Astrocyte (in vitro differentiated cells and primary cell): Measurements from ENCODE around the gene UBP1. TPM values are rescaled to one million over a fixed set of nuclear protein-coding genes. Genes with fewer than 3 reads are reported as not detected.

Experiments used
- DNase-seq: peaks from one replicate; pipeline ENCODE4 v3.0.0-alpha.2; 2010; ENCODE audit warnings: low read depth
- FAIRE-seq: peaks from 2 replicates; lab custom pipeline; 2011; peaks lifted over from hg19 to GRCh38; lab: Jason Lieb, UNC
- H2AFZ ChIP-seq: 2 replicates; pipeline ENCODE4 v1.6.0; 2012; ENCODE audit warnings: low read depth, low read length, inconsistent platforms
- H3K27ac ChIP-seq: 2 replicates; pipeline ENCODE4 v1.5.1; 2011; ENCODE audit warnings: low read depth, low read length, inconsistent platforms
- H3K27me3 ChIP-seq: 2 replicates; pipeline ENCODE4 v1.6.0; 2011; ENCODE audit warnings: low read length, inconsistent platforms; ENCODE audit not compliant: insufficient read depth
- H3K36me3 ChIP-seq: 2 replicates; pipeline ENCODE4 v1.5.1; 2011; ENCODE audit warnings: low read length, inconsistent platforms; ENCODE audit not compliant: insufficient read depth
- H3K4me1 ChIP-seq: 2 replicates; pipeline ENCODE4 v1.5.1; 2011; ENCODE audit warnings: low read length, inconsistent platforms; ENCODE audit not compliant: insufficient read depth
- H3K4me2 ChIP-seq: 2 replicates; pipeline ENCODE4 v1.6.0; 2012; ENCODE audit warnings: low read length, inconsistent platforms
- H3K4me3 ChIP-seq: 2 replicates; pipeline ENCODE4 v1.5.1; 2011; ENCODE audit warnings: low read depth, mild to moderate bottlenecking, low read length, inconsistent platforms; ENCODE audit not compliant: insufficient read depth
- H3K79me2 ChIP-seq: 2 replicates; pipeline ENCODE4 v1.6.0; 2012; ENCODE audit warnings: mild to moderate bottlenecking, low read length, inconsistent platforms; ENCODE audit not compliant: insufficient read depth
- H3K9ac ChIP-seq: 2 replicates; pipeline ENCODE4 v1.6.0; 2012; ENCODE audit warnings: mild to moderate bottlenecking, low read length, inconsistent platforms
- H3K9me3 ChIP-seq: 2 replicates; pipeline ENCODE4 v1.5.1; 2012; ENCODE audit warnings: low read depth, mild to moderate bottlenecking, low read length, inconsistent platforms; ENCODE audit not compliant: insufficient read depth
- H4K20me1 ChIP-seq: 2 replicates; pipeline ENCODE4 v1.6.0; 2012; ENCODE audit warnings: low read length, inconsistent platforms; ENCODE audit not compliant: insufficient read depth
- H3K27ac Mint-ChIP-seq: one replicate; pipeline ENCODE4 v1.8.0; 2021; ENCODE audit warnings: mild to moderate bottlenecking, mixed read lengths; ENCODE audit not compliant: unreplicated experiment
- H3K27me3 Mint-ChIP-seq: one replicate; pipeline ENCODE4 v1.8.0; 2021; ENCODE audit warnings: low read depth, mixed read lengths; ENCODE audit not compliant: unreplicated experiment
- H3K36me3 Mint-ChIP-seq: one replicate; pipeline ENCODE4 v1.8.0; 2021; ENCODE audit warnings: low read depth, mixed read lengths; ENCODE audit not compliant: unreplicated experiment
- H3K4me1 Mint-ChIP-seq: one replicate; pipeline ENCODE4 v1.8.0; 2021; ENCODE audit warnings: low read depth, mixed read lengths; ENCODE audit not compliant: unreplicated experiment
- H3K4me3 Mint-ChIP-seq: one replicate; pipeline ENCODE4 v1.8.0; 2021; ENCODE audit warnings: mild to moderate bottlenecking, moderate library complexity, mixed read lengths; ENCODE audit not compliant: unreplicated experiment
- H3K9me3 Mint-ChIP-seq: one replicate; pipeline ENCODE4 v1.8.0; 2021; ENCODE audit warnings: mild to moderate bottlenecking, mixed read lengths; ENCODE audit not compliant: unreplicated experiment
- EZH2 ChIP-seq: IDR thresholded peaks from 2 replicates; pipeline ENCODE4 v1.6.1; 2012; ENCODE audit warnings: mild to moderate bottlenecking, low read length, inconsistent platforms; ENCODE audit not compliant: insufficient read depth
- total RNA-seq: library from RNA; stranded (reverse); gene quantifications from 2 replicates; pipeline ENCODE4 v1.2.1, GENCODE V29; 2021
- TF ChIP-seq, protein P1 (sequence below): IDR thresholded peaks from 2 replicates; pipeline ENCODE4 v1.5.1; 2011; ENCODE audit warnings: low read depth, mild to moderate bottlenecking, inconsistent platforms, low read length, moderate library complexity; ENCODE audit not compliant: insufficient read depth

Gene UBP1
- total RNA-seq, 1 donor from 2014 or later = 79.3 TPM

DNA sequence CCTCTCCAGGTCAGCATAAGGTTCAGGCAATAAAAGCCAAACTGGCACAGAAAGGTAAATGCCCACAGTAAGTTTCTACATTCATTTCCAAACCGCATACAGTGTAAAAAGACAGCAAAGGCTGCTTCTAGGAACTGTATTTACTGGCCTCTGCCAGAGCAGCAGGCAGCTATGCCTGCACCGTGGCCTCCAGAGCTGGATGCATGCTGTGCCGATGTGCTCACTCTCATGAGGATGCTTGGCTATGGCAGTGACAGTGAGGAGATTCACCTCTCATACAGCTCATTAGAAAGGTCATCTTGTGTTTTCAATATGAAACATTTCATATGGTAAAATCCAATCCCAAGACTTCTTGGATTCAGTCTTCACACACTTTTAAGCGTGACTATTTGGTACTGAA, 50.3 kb downstream of the UBP1 start:
- DNase-seq (no peak), FAIRE-seq (no peak)
- H3K4me3 Mint-ChIP-seq = no peak overlapping the region
- H3K27ac Mint-ChIP-seq = no peak overlapping the region
- H3K27ac ChIP-seq = no peak overlapping the region
- H3K9ac ChIP-seq = no peak overlapping the region
- peaks cover 28% of the 10 kb centered on the region for H3K4me1 Mint-ChIP-seq
- H3K4me3 ChIP-seq = no peak overlapping the region
- H2AFZ ChIP-seq = no peak overlapping the region
- TF ChIP-seq, protein P1, sequence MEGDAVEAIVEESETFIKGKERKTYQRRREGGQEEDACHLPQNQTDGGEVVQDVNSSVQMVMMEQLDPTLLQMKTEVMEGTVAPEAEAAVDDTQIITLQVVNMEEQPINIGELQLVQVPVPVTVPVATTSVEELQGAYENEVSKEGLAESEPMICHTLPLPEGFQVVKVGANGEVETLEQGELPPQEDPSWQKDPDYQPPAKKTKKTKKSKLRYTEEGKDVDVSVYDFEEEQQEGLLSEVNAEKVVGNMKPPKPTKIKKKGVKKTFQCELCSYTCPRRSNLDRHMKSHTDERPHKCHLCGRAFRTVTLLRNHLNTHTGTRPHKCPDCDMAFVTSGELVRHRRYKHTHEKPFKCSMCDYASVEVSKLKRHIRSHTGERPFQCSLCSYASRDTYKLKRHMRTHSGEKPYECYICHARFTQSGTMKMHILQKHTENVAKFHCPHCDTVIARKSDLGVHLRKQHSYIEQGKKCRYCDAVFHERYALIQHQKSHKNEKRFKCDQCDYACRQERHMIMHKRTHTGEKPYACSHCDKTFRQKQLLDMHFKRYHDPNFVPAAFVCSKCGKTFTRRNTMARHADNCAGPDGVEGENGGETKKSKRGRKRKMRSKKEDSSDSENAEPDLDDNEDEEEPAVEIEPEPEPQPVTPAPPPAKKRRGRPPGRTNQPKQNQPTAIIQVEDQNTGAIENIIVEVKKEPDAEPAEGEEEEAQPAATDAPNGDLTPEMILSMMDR = no peak
- TF ChIP-seq EZH2 = no peak
- H4K20me1 ChIP-seq = no peaks in the 10 kb centered on the region
- H3K27me3 Mint-ChIP-seq = no peaks in the 10 kb centered on the region
- H3K9me3 Mint-ChIP-seq = no peaks in the 10 kb centered on the region
- H3K4me2 ChIP-seq = no peak overlapping the region
- H3K36me3 ChIP-seq = peaks cover 48% of the 10 kb centered on the region
- H3K79me2 ChIP-seq = peaks cover 7% of the 10 kb centered on the region
- H3K4me1 ChIP-seq = peaks cover 25% of the 10 kb centered on the region
- H3K36me3 Mint-ChIP-seq = peaks cover 20% of the 10 kb centered on the region
- H3K27me3 ChIP-seq = no peaks in the 10 kb centered on the region
- no peaks in the 10 kb centered on the region for H3K9me3 ChIP-seq

DNA sequence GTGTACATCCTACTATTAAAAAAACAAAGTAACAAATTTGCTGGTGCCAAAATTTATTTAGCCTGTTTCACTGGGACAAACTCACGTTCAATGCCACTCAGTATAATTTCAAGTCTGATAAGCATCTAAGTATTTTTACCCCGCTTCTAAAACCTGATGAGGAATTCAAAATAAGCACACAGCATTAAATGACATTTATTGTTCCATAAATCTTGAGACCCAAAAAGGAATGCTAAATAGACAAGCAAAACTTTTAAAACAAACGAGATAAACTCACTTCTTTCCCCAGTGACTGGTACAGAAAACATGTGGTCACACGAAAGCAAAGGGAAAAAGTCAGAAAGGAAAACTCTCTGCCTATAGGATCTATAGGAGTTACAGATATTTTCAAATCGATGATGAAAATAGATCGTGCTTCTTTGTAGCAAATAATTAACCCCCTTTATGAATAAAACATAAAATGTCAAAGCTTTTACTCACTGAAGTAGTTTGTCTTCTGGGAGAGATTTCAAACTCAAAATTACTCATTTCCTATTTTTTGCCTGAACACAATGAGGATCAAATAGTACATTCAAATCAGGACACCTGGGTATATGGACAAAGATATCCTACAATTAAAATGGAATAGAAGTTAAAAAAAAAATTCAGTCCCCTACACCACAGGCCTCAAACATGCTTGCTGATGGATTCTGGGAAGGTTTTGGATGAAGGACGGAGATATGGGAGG, 51.7 kb downstream of the UBP1 start:
- Histone ChIP-seq H3K27me3 (no peaks in the 10 kb centered on the region), H3K4me1 (peaks cover 20% of the 10 kb centered on the region), H3K9ac (peak overlapping the region; percentile 2), H2AFZ (no peak overlapping the region), H3K36me3 (peaks cover 57% of the 10 kb centered on the region), H4K20me1 (peaks cover 6% of the 10 kb centered on the region), H3K27ac (peak overlapping the region; percentile 15), H3K4me2 (peak overlapping the region; percentile 4), H3K79me2 (peaks cover 7% of the 10 kb centered on the region), H3K9me3 (no peaks in the 10 kb centered on the region), H3K4me3 (no peak overlapping the region)
- FAIRE-seq (no peak), DNase-seq (no peak)
- Mint-ChIP-seq H3K36me3 (peaks cover 27% of the 10 kb centered on the region), H3K4me1 (peaks cover 28% of the 10 kb centered on the region), H3K27ac (no peak overlapping the region), H3K27me3 (no peaks in the 10 kb centered on the region), H3K9me3 (no peaks in the 10 kb centered on the region), H3K4me3 (no peak overlapping the region)
- no peak for TF ChIP-seq EZH2
- TF ChIP-seq, protein P1 = no peak

DNA sequence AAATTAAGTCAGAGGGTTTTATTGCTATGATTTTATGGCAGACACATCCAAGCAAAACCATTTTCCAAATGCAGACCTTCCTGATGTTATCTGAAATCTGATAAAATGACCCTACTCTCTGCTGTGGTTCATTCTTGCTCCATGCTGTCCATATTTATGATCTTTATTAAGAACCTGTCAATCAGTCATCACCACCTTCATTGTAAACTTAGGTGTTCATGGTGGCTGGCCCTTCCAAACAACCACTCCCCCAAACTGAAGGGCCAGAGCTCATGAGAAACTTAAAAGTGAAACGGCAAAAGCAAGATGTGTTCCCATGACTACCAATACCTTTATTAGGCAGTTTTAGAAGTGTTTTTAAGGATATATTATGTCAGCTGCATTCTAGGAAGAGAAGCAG, 53.6 kb downstream of the UBP1 start:
- H3K79me2 ChIP-seq = peaks cover 7% of the 10 kb centered on the region
- Mint-ChIP-seq H3K9me3 (no peaks in the 10 kb centered on the region), H3K27me3 (no peaks in the 10 kb centered on the region), H3K4me1 (peaks cover 11% of the 10 kb centered on the region), H3K27ac (peak overlapping the region; percentile 3), H3K36me3 (peaks cover 22% of the 10 kb centered on the region), H3K4me3 (no peak overlapping the region)
- TF ChIP-seq, protein P1 = no peak
- TF ChIP-seq EZH2 = no peak
- peaks cover 4% of the 10 kb centered on the region for H3K4me1 ChIP-seq
- peaks cover 6% of the 10 kb centered on the region for H4K20me1 ChIP-seq
- H3K27me3 ChIP-seq = no peaks in the 10 kb centered on the region
- no peak overlapping the region for H2AFZ ChIP-seq
- H3K4me2 ChIP-seq = no peak overlapping the region
- no peak overlapping the region for H3K4me3 ChIP-seq
- DNase-seq = no peak
- H3K9me3 ChIP-seq = no peaks in the 10 kb centered on the region
- peaks cover 56% of the 10 kb centered on the region for H3K36me3 ChIP-seq
- no peak overlapping the region for H3K27ac ChIP-seq
- H3K9ac ChIP-seq = no peak overlapping the region
- FAIRE-seq = no peak
